GM23338 (cell line): ENCODE results near the gene FAM171A1.

Experiments
- CTCF ChIP-seq, 2 experiments: fragments of 200-600 bp in 1 of 2; sonication (generic) in 1 of 2; conservative IDR thresholded peaks; 2 replicates each; pipeline versions ENCODE4 v1.5.1 to v1.6.1; 2016 to 2017; ENCODE audit warnings: antibody characterized with exemption in 2 of 2, low read depth in 2 of 2, mild to moderate bottlenecking in 2 of 2, moderate library complexity in 1 of 2
- ETS1 ChIP-seq: IDR thresholded peaks from 2 replicates; pipeline ENCODE4 v1.6.1; 2016; ENCODE audit warnings: antibody characterized with exemption
- EZH2 ChIP-seq: fragments of 200-600 bp; sonication (generic); IDR thresholded peaks from one replicate; pipeline ENCODE4 v1.8.0; 2017; ENCODE audit warnings: antibody characterized with exemption, mild to moderate bottlenecking, low read depth; ENCODE audit not compliant: unreplicated experiment
- EZH2phosphoT487 ChIP-seq: fragments of 200-600 bp; sonication (generic); IDR thresholded peaks from one replicate; pipeline ENCODE4 v1.8.1; 2018; ENCODE audit warnings: antibody characterized with exemption; ENCODE audit not compliant: unreplicated experiment
- POLR2AphosphoS5 ChIP-seq: IDR thresholded peaks from 2 replicates; pipeline ENCODE4 v1.6.1; 2016; ENCODE audit warnings: antibody characterized with exemption, low read depth
- REST ChIP-seq: IDR thresholded peaks from one replicate; pipeline ENCODE4 v1.6.1; 2018; ENCODE audit warnings: antibody characterized with exemption; ENCODE audit not compliant: unreplicated experiment

- no peak for TF ChIP-seq CTCF (conservative IDR thresholded peaks at IDR 0.05; ENCODE audit: low read depth in 2 of 2)
- no peak for TF ChIP-seq EZH2phosphoT487
- TF ChIP-seq EZH2 = no peak
- no peak for TF ChIP-seq POLR2AphosphoS5
- TF ChIP-seq ETS1 = no peak
- TF ChIP-seq REST = no peak
Measured at GRCh38 chr10:15213461-15213861, 157.6 kb downstream of the FAM171A1 start.
